A673 (cell line): ENCODE data around the gene AKT3. TPM values are rescaled to one million over a fixed set of nuclear protein-coding genes. Genes with fewer than 3 reads are reported as not detected.

ENCODE experiments used
- BruUV-seq: library from RNA; stranded (reverse); fragments of 400-500 nt; replicated peaks from 2 replicates; lab custom pipeline; 2021; lab: Mats Ljungman, UMichigan
- CTCF ChIA-PET: fragments of 300-600 bp; sonication (Branson Sonifier 250); formaldehyde crosslinking; loops from one replicate; lab custom pipeline; 2022; ENCODE audit warnings: antibody characterized with exemption; lab: Charles Lee
- POLR2A ChIA-PET: fragments of 300-600 bp; sonication (Branson Sonifier 250); formaldehyde crosslinking; loops from one replicate; lab custom pipeline; 2022; ENCODE audit warnings: antibody characterized with exemption; ENCODE audit not compliant: low non-redundant PET; lab: Charles Lee
- DNase-seq: peaks from one replicate; pipeline ENCODE4 v3.0.0-alpha.2; 2015; ENCODE audit warnings: low spot score
- H3K27ac ChIP-seq: fragments of 200-600 bp; sonication (generic); 2 replicates; pipeline ENCODE4 v1.5.1; 2016; ENCODE audit warnings: mixed run types, low read depth, mild to moderate bottlenecking, mixed read lengths, antibody characterized with exemption, low read length; ENCODE audit not compliant: poor library complexity, severe bottlenecking
- H3K27me3 ChIP-seq: fragments of 200-600 bp; sonication (generic); replicated peaks from 2 replicates; pipeline ENCODE4 v1.6.1; 2017; ENCODE audit warnings: mixed run types, low read depth, mild to moderate bottlenecking, mixed read lengths, antibody characterized with exemption, low read length; ENCODE audit not compliant: insufficient read depth, poor library complexity
- H3K36me3 ChIP-seq: fragments of 200-600 bp; sonication (generic); 2 replicates; pipeline ENCODE4 v1.6.1; 2016; ENCODE audit warnings: mixed run types, mild to moderate bottlenecking, mixed read lengths, antibody characterized with exemption, low read length; ENCODE audit not compliant: insufficient read depth, poor library complexity, severe bottlenecking
- H3K4me1 ChIP-seq: fragments of 200-600 bp; sonication (generic); 2 replicates; pipeline ENCODE4 v1.6.1; 2017; ENCODE audit warnings: mixed run types, mild to moderate bottlenecking, mixed read lengths, antibody characterized with exemption, low read length; ENCODE audit not compliant: insufficient read depth, poor library complexity, severe bottlenecking
- H3K4me3 ChIP-seq: fragments of 200-600 bp; sonication (generic); 2 replicates; pipeline ENCODE4 v1.5.1; 2016; ENCODE audit warnings: low read depth, mixed run types, mild to moderate bottlenecking, mixed read lengths, low read length; ENCODE audit not compliant: poor library complexity, severe bottlenecking
- H3K9me3 ChIP-seq: fragments of 200-600 bp; sonication (generic); 2 replicates; pipeline ENCODE4 v1.6.1; 2016; ENCODE audit warnings: mixed run types, low read depth, mild to moderate bottlenecking, mixed read lengths, antibody characterized with exemption, low read length; ENCODE audit not compliant: poor library complexity, severe bottlenecking
- EZH2 ChIP-seq: fragments of 200-600 bp; sonication (generic); IDR thresholded peaks from 2 replicates; pipeline ENCODE4 v1.6.1; 2017; ENCODE audit warnings: borderline replicate concordance, low read depth, mild to moderate bottlenecking, mixed read lengths, antibody characterized with exemption, low read length; ENCODE audit not compliant: poor library complexity, severe bottlenecking
- intact Hi-C: fragments of 100-400 bp; cut with micrococcal nuclease; formaldehyde crosslinking; loops from one replicate; pipeline ENCODE4 v1.10.0; 2022; ENCODE audit not compliant: unreplicated experiment
- total RNA-seq: library from RNA; stranded (reverse); gene quantifications from 2 replicates; pipeline ENCODE4 v1.2.3, GENCODE V29; 2021
- TF ChIP-seq, protein P1 (sequence below): fragments of 300-800, 200-600 bp; sonication (generic); conservative IDR thresholded peaks from 2 replicates; pipeline ENCODE4 v1.5.1; 2017; ENCODE audit warnings: low read depth, mild to moderate bottlenecking, antibody characterized with exemption, low read length, moderate library complexity, mixed read lengths

Gene AKT3
- total RNA-seq, 1 experiment from 2014 or later = 14.4 TPM

DNA sequence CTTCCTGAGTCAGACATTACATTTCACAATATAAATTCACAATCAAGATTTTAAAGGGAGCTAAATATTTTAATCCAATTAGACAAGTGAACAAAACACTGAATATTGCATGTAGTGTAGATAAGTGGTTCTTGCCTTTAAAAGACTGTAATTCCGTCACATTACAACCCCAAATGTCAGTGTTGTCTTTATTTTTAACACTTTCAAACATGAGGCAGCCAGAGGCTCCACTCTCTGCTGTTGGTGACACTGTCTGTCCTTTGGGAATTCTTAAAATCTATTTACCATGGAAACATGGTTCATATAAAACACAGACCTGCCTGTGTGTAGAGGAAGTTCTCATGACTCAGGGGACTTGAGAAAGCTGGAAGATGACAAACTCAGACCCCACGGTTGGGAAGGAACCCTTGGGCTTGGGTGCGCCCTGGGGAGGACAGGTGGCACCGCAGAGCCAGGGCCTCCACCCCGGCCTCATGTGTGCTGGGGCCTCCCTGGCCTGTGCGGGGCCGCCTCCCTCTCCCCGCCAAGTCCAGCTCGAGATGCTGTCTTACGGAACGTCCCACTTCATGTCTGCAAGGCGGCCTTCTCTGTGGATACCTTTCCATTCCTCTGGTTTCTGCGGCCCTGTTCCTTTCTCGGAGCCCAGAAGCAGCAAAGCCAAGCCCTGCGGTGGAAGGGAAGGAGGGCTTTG is 355.2 kb downstream of the AKT3 start:
- Histone ChIP-seq H3K9me3 (no peaks in the 10 kb centered on the region), H3K27me3 (no peaks in the 10 kb centered on the region), H3K27ac (peak overlapping the region; percentile 73), H3K36me3 (no peaks in the 10 kb centered on the region), H3K4me3 (no peak overlapping the region), H3K4me1 (peaks cover 34% of the 10 kb centered on the region)
- no TSS peak for BruUV-seq
- peak; percentile 59 for DNase-seq
- intact Hi-C loops = no loop called here
- CTCF ChIA-PET = no interaction called here
- no peak for TF ChIP-seq EZH2
- TF ChIP-seq, protein P1, sequence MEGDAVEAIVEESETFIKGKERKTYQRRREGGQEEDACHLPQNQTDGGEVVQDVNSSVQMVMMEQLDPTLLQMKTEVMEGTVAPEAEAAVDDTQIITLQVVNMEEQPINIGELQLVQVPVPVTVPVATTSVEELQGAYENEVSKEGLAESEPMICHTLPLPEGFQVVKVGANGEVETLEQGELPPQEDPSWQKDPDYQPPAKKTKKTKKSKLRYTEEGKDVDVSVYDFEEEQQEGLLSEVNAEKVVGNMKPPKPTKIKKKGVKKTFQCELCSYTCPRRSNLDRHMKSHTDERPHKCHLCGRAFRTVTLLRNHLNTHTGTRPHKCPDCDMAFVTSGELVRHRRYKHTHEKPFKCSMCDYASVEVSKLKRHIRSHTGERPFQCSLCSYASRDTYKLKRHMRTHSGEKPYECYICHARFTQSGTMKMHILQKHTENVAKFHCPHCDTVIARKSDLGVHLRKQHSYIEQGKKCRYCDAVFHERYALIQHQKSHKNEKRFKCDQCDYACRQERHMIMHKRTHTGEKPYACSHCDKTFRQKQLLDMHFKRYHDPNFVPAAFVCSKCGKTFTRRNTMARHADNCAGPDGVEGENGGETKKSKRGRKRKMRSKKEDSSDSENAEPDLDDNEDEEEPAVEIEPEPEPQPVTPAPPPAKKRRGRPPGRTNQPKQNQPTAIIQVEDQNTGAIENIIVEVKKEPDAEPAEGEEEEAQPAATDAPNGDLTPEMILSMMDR = no peak
- POLR2A ChIA-PET = interaction anchor here (0.6 kb wide), 1 partner anchor 385 kb away, joined by 25 read pairs; no protein-coding TSS in a partner anchor

DNA sequence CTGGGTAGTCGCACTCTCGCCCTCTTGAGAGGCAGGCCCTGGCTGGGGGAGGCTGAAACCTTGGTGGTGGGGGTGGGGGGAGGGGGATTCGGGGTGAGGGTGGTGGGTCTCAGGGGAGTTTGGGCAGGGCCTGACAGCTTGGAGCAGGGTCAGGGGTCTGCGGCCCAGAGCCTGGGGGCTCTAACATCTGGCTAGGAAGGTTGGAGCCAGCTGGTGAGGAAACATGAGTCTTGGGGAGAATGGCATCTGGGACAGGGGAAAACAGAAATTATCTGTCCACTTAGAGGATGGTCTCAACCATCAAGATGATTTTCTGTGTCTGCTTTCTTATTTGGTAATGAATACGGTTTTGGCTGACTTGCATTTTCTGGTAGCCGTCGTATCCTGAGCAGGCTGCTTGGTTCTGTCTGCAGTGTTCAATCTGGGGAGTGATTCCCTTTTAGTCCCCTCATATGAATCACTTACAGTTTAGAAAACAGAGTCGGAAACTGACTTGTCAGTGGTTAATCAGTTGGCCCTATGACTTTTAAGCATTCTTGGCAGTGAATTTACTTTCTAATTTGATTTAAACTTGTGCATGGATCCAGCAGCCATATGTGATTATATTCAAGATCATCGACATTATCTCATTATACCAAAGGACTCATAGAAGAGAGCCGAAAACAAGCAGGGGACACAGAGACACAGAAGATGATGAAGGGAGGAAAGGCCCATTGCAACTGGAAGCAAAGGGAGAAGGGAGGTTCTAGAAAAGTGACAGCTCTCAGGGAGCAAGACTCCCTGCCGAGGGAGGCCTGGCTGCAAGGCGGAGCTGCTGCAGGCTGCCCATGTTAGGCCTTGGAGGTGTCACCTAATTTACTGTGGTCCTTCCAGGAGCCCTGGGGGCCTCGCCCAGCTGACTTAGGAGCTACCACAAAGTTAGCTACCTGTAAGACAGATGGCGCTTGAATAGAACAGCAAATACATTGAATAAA is 356.6 kb downstream of the AKT3 start:
- peak; percentile 4 for DNase-seq
- Histone ChIP-seq H3K27me3 (no peaks in the 10 kb centered on the region), H3K27ac (peak overlapping the region; percentile 73), H3K4me3 (no peak overlapping the region), H3K4me1 (peaks cover 34% of the 10 kb centered on the region), H3K36me3 (no peaks in the 10 kb centered on the region), H3K9me3 (no peaks in the 10 kb centered on the region)
- POLR2A ChIA-PET = no interaction called here
- no TSS peak for BruUV-seq
- intact Hi-C loops = no loop called here
- CTCF ChIA-PET = no interaction called here
- no peak for TF ChIP-seq EZH2
- TF ChIP-seq, protein P1 = no peak

GRCh38 chr1:243490748-243491686 is 359.0 kb downstream of the AKT3 start:
- H3K36me3 ChIP-seq = no peaks in the 10 kb centered on the region
- H3K4me3 ChIP-seq = no peak overlapping the region
- ChIA-PET POLR2A (interaction anchor here (0.6 kb wide), 1 partner anchor 18 kb away, joined by 5 read pairs; no protein-coding TSS in a partner anchor), CTCF (no interaction called here)
- H3K4me1 ChIP-seq = peaks cover 28% of the 10 kb centered on the region
- H3K27me3 ChIP-seq = no peaks in the 10 kb centered on the region
- intact Hi-C loops = no loop called here
- H3K27ac ChIP-seq = no peak overlapping the region
- no peak for DNase-seq
- no peak for TF ChIP-seq EZH2
- no peaks in the 10 kb centered on the region for H3K9me3 ChIP-seq
- BruUV-seq = no TSS peak
